ENCODE data around the gene LRMDA.

DNA sequence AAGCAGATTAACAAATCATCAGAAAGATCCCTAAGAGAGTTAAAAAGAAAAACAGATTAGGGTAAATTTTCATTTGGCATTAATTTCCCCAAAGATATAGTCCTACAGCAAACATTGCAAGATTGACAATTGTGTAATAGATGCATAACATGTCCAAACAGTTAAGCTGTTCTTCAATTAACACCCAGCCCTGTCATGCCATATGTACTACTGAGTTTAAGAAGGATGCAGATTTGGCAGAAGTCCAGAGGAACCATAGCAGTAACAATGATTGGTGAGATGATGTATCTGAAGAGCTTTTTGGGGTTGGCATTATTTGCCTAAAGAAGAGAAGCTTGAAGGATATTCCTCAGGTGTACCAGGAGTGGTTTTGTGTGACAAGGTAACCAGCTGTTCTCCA, 287.6 kb downstream of the LRMDA start:
- TF ChIP-seq TAF1 (IDR thresholded peaks at IDR 0.05; ENCODE audit: low read depth) (no peak), EGR1 (IDR thresholded peaks at IDR 0.05) (no peak), RAD21 (IDR thresholded peaks at IDR 0.05; ENCODE audit: low read depth) (no peak), TEAD4 (IDR thresholded peaks at IDR 0.05) (no peak), ZBTB7A (IDR thresholded peaks at IDR 0.05; ENCODE audit: low read depth) (no peak), TCF12 (IDR thresholded peaks at IDR 0.05; ENCODE audit: low read depth) (no peak), EP300 (IDR thresholded peaks at IDR 0.05; ENCODE audit: borderline replicate concordance) (no peak), CREB1 (IDR thresholded peaks at IDR 0.05; ENCODE audit: low read depth) (no peak), YY1 (IDR thresholded peaks at IDR 0.05; ENCODE audit: low read depth) (no peak)
- TF ChIP-seq, protein P1, sequence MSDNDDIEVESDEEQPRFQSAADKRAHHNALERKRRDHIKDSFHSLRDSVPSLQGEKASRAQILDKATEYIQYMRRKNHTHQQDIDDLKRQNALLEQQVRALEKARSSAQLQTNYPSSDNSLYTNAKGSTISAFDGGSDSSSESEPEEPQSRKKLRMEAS (IDR thresholded peaks at IDR 0.05) = no peak
- TF ChIP-seq, protein P2, sequence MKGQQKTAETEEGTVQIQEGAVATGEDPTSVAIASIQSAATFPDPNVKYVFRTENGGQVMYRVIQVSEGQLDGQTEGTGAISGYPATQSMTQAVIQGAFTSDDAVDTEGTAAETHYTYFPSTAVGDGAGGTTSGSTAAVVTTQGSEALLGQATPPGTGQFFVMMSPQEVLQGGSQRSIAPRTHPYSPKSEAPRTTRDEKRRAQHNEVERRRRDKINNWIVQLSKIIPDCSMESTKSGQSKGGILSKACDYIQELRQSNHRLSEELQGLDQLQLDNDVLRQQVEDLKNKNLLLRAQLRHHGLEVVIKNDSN (IDR thresholded peaks at IDR 0.05) = no peak
- TF ChIP-seq, protein P3, sequence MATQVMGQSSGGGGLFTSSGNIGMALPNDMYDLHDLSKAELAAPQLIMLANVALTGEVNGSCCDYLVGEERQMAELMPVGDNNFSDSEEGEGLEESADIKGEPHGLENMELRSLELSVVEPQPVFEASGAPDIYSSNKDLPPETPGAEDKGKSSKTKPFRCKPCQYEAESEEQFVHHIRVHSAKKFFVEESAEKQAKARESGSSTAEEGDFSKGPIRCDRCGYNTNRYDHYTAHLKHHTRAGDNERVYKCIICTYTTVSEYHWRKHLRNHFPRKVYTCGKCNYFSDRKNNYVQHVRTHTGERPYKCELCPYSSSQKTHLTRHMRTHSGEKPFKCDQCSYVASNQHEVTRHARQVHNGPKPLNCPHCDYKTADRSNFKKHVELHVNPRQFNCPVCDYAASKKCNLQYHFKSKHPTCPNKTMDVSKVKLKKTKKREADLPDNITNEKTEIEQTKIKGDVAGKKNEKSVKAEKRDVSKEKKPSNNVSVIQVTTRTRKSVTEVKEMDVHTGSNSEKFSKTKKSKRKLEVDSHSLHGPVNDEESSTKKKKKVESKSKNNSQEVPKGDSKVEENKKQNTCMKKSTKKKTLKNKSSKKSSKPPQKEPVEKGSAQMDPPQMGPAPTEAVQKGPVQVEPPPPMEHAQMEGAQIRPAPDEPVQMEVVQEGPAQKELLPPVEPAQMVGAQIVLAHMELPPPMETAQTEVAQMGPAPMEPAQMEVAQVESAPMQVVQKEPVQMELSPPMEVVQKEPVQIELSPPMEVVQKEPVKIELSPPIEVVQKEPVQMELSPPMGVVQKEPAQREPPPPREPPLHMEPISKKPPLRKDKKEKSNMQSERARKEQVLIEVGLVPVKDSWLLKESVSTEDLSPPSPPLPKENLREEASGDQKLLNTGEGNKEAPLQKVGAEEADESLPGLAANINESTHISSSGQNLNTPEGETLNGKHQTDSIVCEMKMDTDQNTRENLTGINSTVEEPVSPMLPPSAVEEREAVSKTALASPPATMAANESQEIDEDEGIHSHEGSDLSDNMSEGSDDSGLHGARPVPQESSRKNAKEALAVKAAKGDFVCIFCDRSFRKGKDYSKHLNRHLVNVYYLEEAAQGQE (IDR thresholded peaks at IDR 0.05; ENCODE audit: low read depth) = no peak

All from Ishikawa (cell line).